ENCODE results near the gene FRY. TPM values are rescaled to one million over a fixed set of nuclear protein-coding genes. Genes with fewer than 3 reads are reported as not detected.

Gene FRY
- total and polyA plus RNA-seq, 9 of the 15 experiments (the other 6 are each of a cell fraction or from before 2014, with no cell fraction given), result 0.03 to 0.31 (median 0.11) TPM; not detected in 3

DNA sequence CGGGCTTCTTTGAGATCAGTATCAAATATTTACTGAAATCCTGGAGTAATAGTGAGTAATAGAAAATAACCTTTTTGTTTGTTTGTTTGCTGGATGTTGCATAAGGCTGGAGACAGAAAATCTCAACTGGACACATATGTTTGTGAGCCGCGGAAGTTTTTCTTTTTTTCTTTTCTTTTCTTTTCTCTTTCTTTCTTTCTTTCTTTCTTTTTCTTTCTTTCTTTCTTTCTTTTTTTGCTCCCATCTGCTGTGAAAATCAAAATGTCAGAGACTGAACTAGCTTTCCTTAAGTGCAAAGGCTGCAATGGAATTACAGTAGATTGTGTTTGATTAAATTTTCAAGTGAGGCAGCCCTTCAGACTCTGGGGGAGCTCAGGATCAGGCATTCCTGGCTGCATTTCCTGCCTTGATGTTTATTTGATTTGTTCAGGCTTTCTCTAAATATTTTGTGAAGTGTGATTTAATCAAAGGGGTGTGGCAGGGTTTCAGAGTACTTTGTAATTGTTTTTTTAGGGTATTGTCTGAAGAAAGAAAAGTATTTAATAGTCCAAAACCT, 319 bp downstream of the FRY start:
- WGBS (ENCODE audit: insufficient coverage, low coverage, missing lambda C conversion rate), result 50% methylated on average over 2 of the region's 3 CpGs
- TF ChIP-seq, protein P1, sequence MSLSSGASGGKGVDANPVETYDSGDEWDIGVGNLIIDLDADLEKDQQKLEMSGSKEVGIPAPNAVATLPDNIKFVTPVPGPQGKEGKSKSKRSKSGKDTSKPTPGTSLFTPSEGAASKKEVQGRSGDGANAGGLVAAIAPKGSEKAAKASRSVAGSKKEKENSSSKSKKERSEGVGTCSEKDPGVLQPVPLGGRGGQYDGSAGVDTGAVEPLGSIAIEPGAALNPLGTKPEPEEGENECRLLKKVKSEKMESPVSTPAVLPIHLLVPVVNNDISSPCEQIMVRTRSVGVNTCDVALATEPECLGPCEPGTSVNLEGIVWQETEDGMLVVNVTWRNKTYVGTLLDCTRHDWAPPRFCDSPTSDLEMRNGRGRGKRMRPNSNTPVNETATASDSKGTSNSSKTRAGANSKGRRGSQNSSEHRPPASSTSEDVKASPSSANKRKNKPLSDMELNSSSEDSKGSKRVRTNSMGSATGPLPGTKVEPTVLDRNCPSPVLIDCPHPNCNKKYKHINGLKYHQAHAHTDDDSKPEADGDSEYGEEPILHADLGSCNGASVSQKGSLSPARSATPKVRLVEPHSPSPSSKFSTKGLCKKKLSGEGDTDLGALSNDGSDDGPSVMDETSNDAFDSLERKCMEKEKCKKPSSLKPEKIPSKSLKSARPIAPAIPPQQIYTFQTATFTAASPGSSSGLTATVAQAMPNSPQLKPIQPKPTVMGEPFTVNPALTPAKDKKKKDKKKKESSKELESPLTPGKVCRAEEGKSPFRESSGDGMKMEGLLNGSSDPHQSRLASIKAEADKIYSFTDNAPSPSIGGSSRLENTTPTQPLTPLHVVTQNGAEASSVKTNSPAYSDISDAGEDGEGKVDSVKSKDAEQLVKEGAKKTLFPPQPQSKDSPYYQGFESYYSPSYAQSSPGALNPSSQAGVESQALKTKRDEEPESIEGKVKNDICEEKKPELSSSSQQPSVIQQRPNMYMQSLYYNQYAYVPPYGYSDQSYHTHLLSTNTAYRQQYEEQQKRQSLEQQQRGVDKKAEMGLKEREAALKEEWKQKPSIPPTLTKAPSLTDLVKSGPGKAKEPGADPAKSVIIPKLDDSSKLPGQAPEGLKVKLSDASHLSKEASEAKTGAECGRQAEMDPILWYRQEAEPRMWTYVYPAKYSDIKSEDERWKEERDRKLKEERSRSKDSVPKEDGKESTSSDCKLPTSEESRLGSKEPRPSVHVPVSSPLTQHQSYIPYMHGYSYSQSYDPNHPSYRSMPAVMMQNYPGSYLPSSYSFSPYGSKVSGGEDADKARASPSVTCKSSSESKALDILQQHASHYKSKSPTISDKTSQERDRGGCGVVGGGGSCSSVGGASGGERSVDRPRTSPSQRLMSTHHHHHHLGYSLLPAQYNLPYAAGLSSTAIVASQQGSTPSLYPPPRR (CRISPR knock-in tag; IDR thresholded peaks at IDR 0.05; ENCODE audit: borderline replicate concordance), result no peak
- TF ChIP-seq SOX6 (IDR thresholded peaks at IDR 0.05) (no peak), HEY1 (CRISPR knock-in tag; IDR thresholded peaks at IDR 0.05; ENCODE audit: borderline replicate concordance) (no peak), ZNF431 (CRISPR knock-in tag; IDR thresholded peaks at IDR 0.05) (no peak), TEAD4 (IDR thresholded peaks at IDR 0.05; ENCODE audit: low read length) (no peak), TEAD4 (CRISPR knock-in tag; IDR thresholded peaks at IDR 0.05; ENCODE audit: borderline replicate concordance) (no peak), RBM22 (IDR thresholded peaks at IDR 0.05; ENCODE audit: low read depth, low read length, poor library complexity, severe bottlenecking) (no peak), ELF4 (CRISPR knock-in tag; IDR thresholded peaks at IDR 0.05) (no peak), SMARCA4 (IDR thresholded peaks at IDR 0.05) (no peak), MITF (IDR thresholded peaks at IDR 0.05) (no peak), PYGO2 (tag; IDR thresholded peaks at IDR 0.05) (no peak), ZNF764 (CRISPR knock-in tag; IDR thresholded peaks at IDR 0.05; ENCODE audit: low read depth) (no peak), ZNF655 (CRISPR knock-in tag; IDR thresholded peaks at IDR 0.05) (no peak)
- TF ChIP-seq, protein P2, sequence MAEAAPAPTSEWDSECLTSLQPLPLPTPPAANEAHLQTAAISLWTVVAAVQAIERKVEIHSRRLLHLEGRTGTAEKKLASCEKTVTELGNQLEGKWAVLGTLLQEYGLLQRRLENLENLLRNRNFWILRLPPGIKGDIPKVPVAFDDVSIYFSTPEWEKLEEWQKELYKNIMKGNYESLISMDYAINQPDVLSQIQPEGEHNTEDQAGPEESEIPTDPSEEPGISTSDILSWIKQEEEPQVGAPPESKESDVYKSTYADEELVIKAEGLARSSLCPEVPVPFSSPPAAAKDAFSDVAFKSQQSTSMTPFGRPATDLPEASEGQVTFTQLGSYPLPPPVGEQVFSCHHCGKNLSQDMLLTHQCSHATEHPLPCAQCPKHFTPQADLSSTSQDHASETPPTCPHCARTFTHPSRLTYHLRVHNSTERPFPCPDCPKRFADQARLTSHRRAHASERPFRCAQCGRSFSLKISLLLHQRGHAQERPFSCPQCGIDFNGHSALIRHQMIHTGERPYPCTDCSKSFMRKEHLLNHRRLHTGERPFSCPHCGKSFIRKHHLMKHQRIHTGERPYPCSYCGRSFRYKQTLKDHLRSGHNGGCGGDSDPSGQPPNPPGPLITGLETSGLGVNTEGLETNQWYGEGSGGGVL (CRISPR knock-in tag; IDR thresholded peaks at IDR 0.05), result no peak

More for the DNA sequence above, 319 bp downstream of the FRY start:
- peaks cover 4 to 11% of the 10 kb centered on the region in 2 experiments; a peak in 4 of 5 replicates for H3K27me3 ChIP-seq (ENCODE audit: control insufficient read depth in 2 of 2, insufficient read depth in 2 of 2, low read length in 2 of 2)
- no peak overlapping the region for H3K27ac ChIP-seq (ENCODE audit: extremely low read depth, low read depth, low read length)
- in situ Hi-C loops (cut with MboI) (loop anchor here (10.0 kb wide), 1 partner anchor 533 kb away; no protein-coding TSS in a partner anchor), intact Hi-C loops (cut with micrococcal nuclease) (no loop called here)
- 0 out of 2 replicates have a peak overlapping the region, but pooled peaks have one; percentile 32 for H3K4me2 ChIP-seq (ENCODE audit: insufficient read depth, low read length)
- FAIRE-seq (no peak), DNase-seq (ENCODE audit: extremely low read depth in 1 of 4, low spot score in 3 of 4) (no peak), ATAC-seq (no peak)
- H3K79me2 ChIP-seq (ENCODE audit: control insufficient read depth, insufficient read depth, low read length), result no peaks in the 10 kb centered on the region
- H4K20me1 ChIP-seq (replicated peaks; ENCODE audit: control insufficient read depth, insufficient read depth, low read length), result no peaks in the 10 kb centered on the region
- ChIA-PET POLR2A (no interaction called here), CTCF (ENCODE audit: low intra/inter-chr PET ratio) (no interaction called here)
- H3K36me3 ChIP-seq (ENCODE audit: control insufficient read depth, insufficient read depth, low read length), result no peaks in the 10 kb centered on the region
- no peaks in the 10 kb centered on the region for H3K9me3 ChIP-seq (replicated peaks; ENCODE audit: control insufficient read depth, insufficient read depth, low read depth, low read length)
- BruUV-seq (replicated peaks), result no TSS peak
- H2AFZ ChIP-seq (ENCODE audit: low read depth, low read length), result no peak overlapping the region
- no peaks in the 10 kb centered on the region for H3K9me1 ChIP-seq (ENCODE audit: control insufficient read depth, insufficient read depth, low read length)
- peaks cover 0 to 9% of the 10 kb centered on the region in 2 experiments; a peak in 2 of 5 replicates for H3K4me1 ChIP-seq (replicated peaks in 1 of 2; ENCODE audit: control insufficient read depth in 2 of 2, insufficient read depth in 2 of 2, low read length in 2 of 2)
- no peak overlapping the region for H3K9ac ChIP-seq (ENCODE audit: insufficient read depth in 1 of 2, low read depth in 2 of 2, low read length in 2 of 2)
- no peak overlapping the region for H3K4me3 ChIP-seq

All from K562 (cell line).